Adrenal gland (tissue), 12 donors: ENCODE results near the gene DIAPH3. TPM values are rescaled to one million over a fixed set of nuclear protein-coding genes. Genes with fewer than 3 reads are reported as not detected.

Source experiments
- DNase-seq, 7 donors: peaks; one replicate each; pipeline ENCODE4 v3.0.0-alpha.2; 2019 to 2020
- H3K27ac ChIP-seq, 5 donors: fragments of 200-600 bp; sonication (generic) in 4 of 5; 1 replicate in 3 of 5; 2 replicates in 2 of 5; pipeline versions ENCODE4 v1.5.1 to v1.8.0; 2016 to 2020; ENCODE audit warnings: mild to moderate bottlenecking in 1 of 5
- H3K27me3 ChIP-seq: fragments of 200-600 bp; 2 replicates; pipeline ENCODE4 v1.8.0; 2021
- H3K36me3 ChIP-seq, 2 donors: fragments of 200-600 bp; replicated peaks in 1 of 2; 1 replicate in 1 of 2; 2 replicates in 1 of 2; pipeline versions ENCODE4 v1.5.1 to v1.8.0; 2018 to 2022
- H3K4me1 ChIP-seq, 2 donors: fragments of 200-600 bp; replicated peaks in 1 of 2; 1 replicate in 1 of 2; 2 replicates in 1 of 2; pipeline versions ENCODE4 v1.5.1 to v1.8.0; 2018 to 2021
- H3K4me3 ChIP-seq, 4 donors: fragments of 200-600 bp; sonication (generic) in 3 of 4; one replicate each; pipeline ENCODE4 v1.5.1; 2016 to 2018
- H3K9me3 ChIP-seq, 3 donors: fragments of 200-600 bp; sonication (generic) in 1 of 3; replicated peaks in 1 of 3; 1 replicate in 2 of 3; 2 replicates in 1 of 3; pipeline versions ENCODE4 v1.5.1 to v1.8.0; 2016 to 2021
- CTCF ChIP-seq, 6 experiments: fragments of 450-650 bp in 4 of 6; fragments of 200-600 bp in 2 of 6; sonication (generic) in 1 of 6; IDR thresholded peaks; 1 replicate in 5 of 6; 2 replicates in 1 of 6; pipeline versions ENCODE4 v1.5.1 to v1.8.0; 2016 to 2021; ENCODE audit warnings: antibody characterized with exemption in 6 of 6, mild to moderate bottlenecking in 2 of 6, moderate library complexity in 1 of 6
- POLR2A ChIP-seq, 2 donors: fragments of 450-650 bp; IDR thresholded peaks; one replicate each; pipeline ENCODE4 v1.6.1; 2017; ENCODE audit warnings: antibody characterized with exemption in 2 of 2, mild to moderate bottlenecking in 2 of 2, moderate library complexity in 1 of 2
- WGBS, 4 donors: extraction: QIAGEN DNeasy Blood & Tissue Kit in 2 of 4; methylation state at CpG; one replicate each; pipeline versions ENCODE4 v1.1.5 to v1.1.7; 2013 to 2017; 5-methylcytosine and 5-hydroxymethylcytosine counted together
- intact Hi-C, 2 donors: fragments of 100-400 bp; cut with DNase I; formaldehyde crosslinking; loops; one replicate each; pipeline versions ENCODE4 v1.14.1 to v1.15.0; 2022 to 2023
- polyA plus RNA-seq, 3 donors: library from polyadenylated mRNA; stranded (reverse); fragments of 200-250 nt in 2 of 3; fragments of 350-450 nt in 1 of 3; fragmentation: Illumina TruSeq in 1 of 3; extraction: RNeasy Lipid Tissue Mini Kit (QIAGEN cat#74804) in 1 of 3; gene quantifications; one replicate each; pipeline ENCODE4 v1.2.3, GENCODE V29; 2013 to 2014
- total RNA-seq, 9 donors: library from RNA; depleted of rRNA in 4 of 9; stranded (reverse); fragments of >200 nt in 4 of 9; fragments of 120-200 nt in 1 of 9; fragmentation: NEBNext Ultra II Directional in 1 of 9; extraction: Animal tissue kit (Norgen Biotek cat#: 25700) in 1 of 9; gene quantifications; one replicate each; pipeline versions ENCODE4 v1.1.0 to v1.2.4, GENCODE V29; 2013 to 2023
- donor health status: healthy with polysubstance abuse.
- donor health status: Bipolar disorder and iron deficiency.
- donor health status: DM: yes; HTN: yes; CAD: no.
- donor health status: DM: no; HTN: no; CAD: no.
- donor health status: DM: no; HTN: no; CAD: no.
- donor health status: DM: yes; HTN: yes; CAD: no.

The DIAPH3 gene
- total and polyA plus RNA-seq, 12 donors, result 0.07 to 4.2 (median 0.42) TPM; not detected in 3

- no peak for DNase-seq
- Histone ChIP-seq H3K4me3 (no peak overlapping the region), H3K27me3 (no peaks in the 10 kb centered on the region), H3K27ac (no peak overlapping the region), H3K9me3 (no peaks in the 10 kb centered on the region), H3K4me1 (no peaks in the 10 kb centered on the region), H3K36me3 (no peaks in the 10 kb centered on the region)
- 97 to 99% (median 98%) methylated on average over 5 of the region's 5 CpGs for WGBS, 4 donors
- no peak for TF ChIP-seq CTCF (IDR thresholded peaks at IDR 0.05)
- no peak for TF ChIP-seq POLR2A (IDR thresholded peaks at IDR 0.05)
- intact Hi-C loops, result no loop called here
Observed at GRCh38 chr13:59883885-59884284, 279.8 kb downstream of the DIAPH3 start.

GRCh38 chr13:59880468-59880867 lies 283.3 kb downstream of the DIAPH3 start:
- 84 to 96% (median 87%) methylated on average over 1 of the region's 1 CpG for WGBS, 4 donors
- H3K36me3 ChIP-seq, result no peaks in the 10 kb centered on the region
- no peaks in the 10 kb centered on the region for H3K9me3 ChIP-seq
- no peak for DNase-seq
- H3K4me3 ChIP-seq, result no peak overlapping the region
- TF ChIP-seq CTCF (IDR thresholded peaks at IDR 0.05) (no peak), POLR2A (IDR thresholded peaks at IDR 0.05) (no peak)
- H3K27me3 ChIP-seq, result no peaks in the 10 kb centered on the region
- H3K4me1 ChIP-seq, result no peaks in the 10 kb centered on the region
- intact Hi-C loops, result no loop called here
- no peak overlapping the region for H3K27ac ChIP-seq

GRCh38 chr13:59879281-59879680 lies 284.4 kb downstream of the DIAPH3 start:
- Histone ChIP-seq H3K4me1 (no peaks in the 10 kb centered on the region), H3K4me3 (no peak overlapping the region), H3K9me3 (no peaks in the 10 kb centered on the region), H3K27ac (no peak overlapping the region), H3K27me3 (no peaks in the 10 kb centered on the region), H3K36me3 (no peaks in the 10 kb centered on the region)
- DNase-seq, result no peak
- 62 to 75% (median 69%) methylated on average over 4 of the region's 4 CpGs for WGBS, 4 donors
- intact Hi-C loops, result no loop called here
- no peak for TF ChIP-seq CTCF (IDR thresholded peaks at IDR 0.05)
- TF ChIP-seq POLR2A (IDR thresholded peaks at IDR 0.05), result no peak

- no peaks in the 10 kb centered on the region for H3K9me3 ChIP-seq
- WGBS, 4 donors, result 75 to 84% (median 77%) methylated on average over 2 of the region's 2 CpGs
- DNase-seq, result no peak
- H3K4me1 ChIP-seq, result no peaks in the 10 kb centered on the region
- TF ChIP-seq POLR2A (IDR thresholded peaks at IDR 0.05) (no peak), CTCF (IDR thresholded peaks at IDR 0.05) (no peak)
- intact Hi-C loops, result no loop called here
- H3K27me3 ChIP-seq, result no peaks in the 10 kb centered on the region
- H3K36me3 ChIP-seq, result no peaks in the 10 kb centered on the region
- H3K27ac ChIP-seq, result no peak overlapping the region
- H3K4me3 ChIP-seq, result no peak overlapping the region
Observed at GRCh38 chr13:59877933-59878332, 285.8 kb downstream of the DIAPH3 start.
